Subcutaneous adipose tissue (tissue), 4 donors: ENCODE results near the gene TNFAIP8. TPM values are rescaled to one million over a fixed set of nuclear protein-coding genes. Genes with fewer than 3 reads are reported as not detected.

Experiments used
- total RNA-seq, 4 donors: library from RNA; depleted of rRNA; stranded (reverse); fragments of >200 nt; gene quantifications; one replicate each; pipeline ENCODE4 v1.1.0, GENCODE V29; 2016
- TF ChIP-seq, protein P1 (sequence below): fragments of 450-650 bp; IDR thresholded peaks from one replicate; pipeline ENCODE4 v1.5.1; 2016; ENCODE audit warnings: low read depth, mild to moderate bottlenecking, control low read depth, antibody characterized with exemption, moderate library complexity

TNFAIP8 gene
- total RNA-seq, 4 donors from 2014 or later: 86.9 to 151 (median 129) TPM

DNA sequence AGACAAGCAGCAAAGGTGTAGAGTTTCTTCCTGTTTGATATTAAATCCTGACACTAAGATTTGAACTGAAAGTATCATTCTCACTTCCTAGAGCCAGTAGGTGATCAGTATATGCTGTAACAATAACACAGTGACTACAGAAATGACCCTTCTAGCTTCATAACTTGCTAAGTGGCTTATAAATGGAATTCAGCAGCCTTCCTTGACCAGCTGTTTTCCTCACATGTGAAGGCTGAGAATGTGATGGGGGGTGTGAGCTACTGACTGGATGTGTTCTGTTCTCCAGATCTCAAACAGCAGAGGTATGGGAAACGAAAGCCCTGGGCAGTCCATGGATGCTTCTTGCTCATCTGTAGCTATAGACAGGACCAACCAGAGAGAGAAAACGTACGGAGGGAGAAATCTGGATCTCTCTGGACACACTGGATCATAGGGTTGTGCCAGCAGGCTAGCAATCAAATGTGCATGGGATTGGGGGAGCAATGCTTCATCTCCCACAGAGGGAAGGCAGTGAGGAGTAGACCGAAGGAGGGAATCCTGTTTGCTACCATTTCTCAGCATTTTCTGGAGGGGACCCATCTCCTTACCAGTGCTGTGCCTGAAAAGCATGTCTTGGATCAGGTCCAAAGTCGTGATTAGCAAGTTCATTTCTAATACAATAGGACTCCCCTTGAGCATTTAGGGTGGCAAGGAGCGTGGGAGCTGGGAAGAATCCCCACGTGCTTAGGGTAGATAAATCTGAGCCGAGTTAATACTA lies 39.4 kb downstream of the TNFAIP8 start:
- TF ChIP-seq, protein P1, sequence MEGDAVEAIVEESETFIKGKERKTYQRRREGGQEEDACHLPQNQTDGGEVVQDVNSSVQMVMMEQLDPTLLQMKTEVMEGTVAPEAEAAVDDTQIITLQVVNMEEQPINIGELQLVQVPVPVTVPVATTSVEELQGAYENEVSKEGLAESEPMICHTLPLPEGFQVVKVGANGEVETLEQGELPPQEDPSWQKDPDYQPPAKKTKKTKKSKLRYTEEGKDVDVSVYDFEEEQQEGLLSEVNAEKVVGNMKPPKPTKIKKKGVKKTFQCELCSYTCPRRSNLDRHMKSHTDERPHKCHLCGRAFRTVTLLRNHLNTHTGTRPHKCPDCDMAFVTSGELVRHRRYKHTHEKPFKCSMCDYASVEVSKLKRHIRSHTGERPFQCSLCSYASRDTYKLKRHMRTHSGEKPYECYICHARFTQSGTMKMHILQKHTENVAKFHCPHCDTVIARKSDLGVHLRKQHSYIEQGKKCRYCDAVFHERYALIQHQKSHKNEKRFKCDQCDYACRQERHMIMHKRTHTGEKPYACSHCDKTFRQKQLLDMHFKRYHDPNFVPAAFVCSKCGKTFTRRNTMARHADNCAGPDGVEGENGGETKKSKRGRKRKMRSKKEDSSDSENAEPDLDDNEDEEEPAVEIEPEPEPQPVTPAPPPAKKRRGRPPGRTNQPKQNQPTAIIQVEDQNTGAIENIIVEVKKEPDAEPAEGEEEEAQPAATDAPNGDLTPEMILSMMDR: no peak

DNA sequence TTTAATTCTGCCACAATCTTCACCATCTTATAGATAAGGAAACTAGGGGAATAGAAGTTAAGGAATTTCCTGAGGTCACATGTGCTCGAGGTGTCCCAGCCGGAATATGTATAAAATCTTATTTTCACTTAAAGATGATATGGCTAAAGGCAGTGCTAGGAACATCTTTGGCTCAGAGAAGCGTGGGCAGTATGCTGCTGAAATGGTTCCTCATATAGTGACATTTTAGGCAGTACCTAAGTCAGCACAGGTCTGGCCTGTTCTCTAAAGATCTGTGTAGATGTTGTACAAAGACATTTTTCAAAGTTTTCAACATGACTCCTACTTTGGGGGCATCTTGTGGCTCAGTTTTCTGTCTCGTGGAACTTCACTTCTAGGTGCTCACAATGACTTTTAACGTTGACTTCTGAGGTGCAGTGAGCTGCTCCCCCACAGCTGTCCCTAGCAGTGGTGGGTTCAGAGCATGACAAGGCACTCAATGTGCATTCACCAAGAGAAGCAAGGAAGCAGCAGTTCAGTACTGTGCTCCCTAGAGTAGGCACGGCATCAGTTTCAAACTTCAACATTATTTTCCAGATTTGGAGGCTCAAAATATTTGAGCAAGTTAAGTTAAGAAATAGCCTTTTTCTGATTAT lies 40.3 kb downstream of the TNFAIP8 start:
- TF ChIP-seq, protein P1: no peak

DNA sequence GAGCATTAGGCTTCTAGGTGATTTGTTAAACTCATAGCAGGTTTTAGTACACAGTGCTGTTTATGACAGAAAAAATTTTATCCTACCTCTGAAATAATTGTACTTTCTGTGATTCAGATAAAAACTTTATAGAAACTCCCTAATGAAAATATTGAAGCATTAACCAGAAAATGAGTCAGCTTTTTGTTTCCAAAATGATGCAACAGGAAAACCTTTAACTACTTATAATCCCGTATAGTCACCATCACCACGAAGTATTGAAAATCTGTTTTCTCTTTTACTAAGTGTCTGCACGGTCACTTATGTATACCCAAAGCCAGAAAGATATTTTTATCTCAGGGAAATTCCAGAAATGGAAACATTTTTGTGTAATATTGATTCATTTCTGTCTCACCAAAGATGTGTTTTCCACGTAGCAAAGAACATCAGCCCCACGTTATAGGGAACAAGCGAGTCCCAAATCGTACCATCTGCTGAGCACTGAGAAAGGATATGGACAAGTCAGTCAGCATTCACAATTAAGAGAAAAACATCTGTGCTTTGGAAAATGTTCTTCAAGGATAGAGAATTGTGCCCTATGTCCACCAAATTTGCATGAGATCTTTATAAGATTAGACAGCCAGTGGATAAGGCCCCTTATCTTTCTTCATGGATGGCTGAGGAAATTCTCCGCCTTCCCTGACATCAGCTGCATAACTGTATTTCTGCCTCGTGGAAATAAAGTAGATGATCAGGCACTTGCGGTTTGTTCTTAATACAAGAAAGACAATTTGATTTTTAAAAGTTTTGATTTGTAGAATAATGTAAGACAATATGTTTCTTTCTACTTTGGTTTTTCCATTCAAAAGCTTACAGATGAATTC lies 41.9 kb downstream of the TNFAIP8 start:
- TF ChIP-seq, protein P1: no peak

DNA sequence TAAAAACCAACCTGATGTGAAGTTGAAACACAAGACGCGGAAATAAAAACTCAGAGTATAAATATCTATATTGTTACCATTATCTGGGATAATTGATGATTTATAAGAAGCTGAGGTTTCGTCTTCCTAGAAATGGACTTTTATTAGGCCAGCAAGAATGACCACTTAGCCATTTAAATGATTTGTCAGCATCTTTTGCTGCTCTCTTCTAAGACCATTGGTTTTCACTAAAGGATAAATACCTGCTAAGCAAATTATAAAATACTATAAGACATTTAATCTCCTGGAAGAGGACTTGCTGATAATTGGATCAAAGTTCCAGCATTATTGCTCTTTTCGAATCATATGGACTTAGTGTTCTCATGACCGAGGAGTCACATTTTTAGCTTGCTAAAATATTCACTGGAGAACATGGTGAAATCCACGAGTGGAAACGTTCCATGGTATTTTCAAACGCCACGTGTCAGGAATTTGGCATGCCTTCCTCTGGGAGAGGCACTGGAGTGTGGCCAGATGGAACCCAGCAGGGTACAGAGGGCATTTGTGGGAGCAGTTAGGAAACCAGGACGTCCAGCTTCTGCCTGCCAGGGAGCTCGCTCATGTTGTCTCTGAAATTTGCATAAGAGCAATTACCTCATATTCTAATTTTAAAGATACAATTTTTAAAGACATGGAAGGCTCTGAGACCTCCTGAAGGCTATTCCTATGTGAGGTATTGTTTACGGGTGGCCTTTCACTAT lies 43.1 kb downstream of the TNFAIP8 start:
- TF ChIP-seq, protein P1: no peak

DNA sequence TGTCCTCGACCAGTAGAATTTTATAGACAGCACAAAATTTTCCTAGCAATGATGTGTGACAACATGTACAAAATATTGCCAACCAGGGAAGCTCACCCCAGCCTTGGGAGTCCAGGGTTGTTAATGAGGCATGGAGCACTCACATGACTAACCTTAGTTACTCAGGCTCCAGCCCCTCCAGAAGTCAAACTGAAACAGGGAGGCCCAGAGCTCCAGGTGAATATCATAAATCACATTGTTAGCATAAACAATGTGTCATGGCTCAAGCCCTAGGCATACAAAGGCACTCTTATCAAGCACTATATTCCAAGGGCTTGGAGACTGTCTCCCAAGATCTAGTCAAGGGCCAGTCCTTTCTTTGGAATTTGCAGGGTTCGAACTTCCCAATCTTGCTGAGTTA lies 44.4 kb downstream of the TNFAIP8 start:
- TF ChIP-seq, protein P1: no peak

DNA sequence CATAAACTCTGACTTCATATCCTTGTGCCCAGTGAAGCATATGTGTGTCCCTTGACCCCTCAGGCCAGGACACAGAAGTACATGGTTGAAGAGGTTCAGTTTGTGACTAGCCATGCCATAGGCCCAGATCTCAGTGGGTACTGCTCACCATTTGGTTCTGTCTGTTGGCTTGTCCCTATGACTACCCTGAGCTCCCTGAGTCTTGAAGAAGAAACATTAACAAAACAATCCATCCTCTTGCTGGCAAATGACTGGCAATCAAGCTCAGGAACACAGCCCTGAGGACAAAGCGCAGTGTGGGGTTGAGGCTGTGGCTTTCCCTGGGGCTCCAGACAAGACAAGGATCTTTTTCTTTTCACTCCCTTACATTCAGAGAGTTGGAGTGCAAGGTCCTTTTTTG lies 46.3 kb downstream of the TNFAIP8 start:
- TF ChIP-seq, protein P1: no peak
